Suprapubic skin (tissue), 4 donors: Measurements from ENCODE around the gene HDAC7. TPM values are rescaled to one million over a fixed set of nuclear protein-coding genes. Genes with fewer than 3 reads are reported as not detected.

Experiments used
- DNase-seq, 2 donors: peaks; one replicate each; pipeline ENCODE4 v3.0.0-alpha.2; 2019; ENCODE audit warnings: low spot score in 2 of 2
- H3K27ac ChIP-seq: fragments of 200-600 bp; sonication (generic); one replicate; pipeline ENCODE4 v1.5.1; 2019
- H3K27me3 ChIP-seq: fragments of 200-600 bp; sonication (generic); one replicate; pipeline ENCODE4 v1.5.1; 2019
- H3K36me3 ChIP-seq: fragments of 200-600 bp; sonication (generic); one replicate; pipeline ENCODE4 v1.5.1; 2019
- H3K4me1 ChIP-seq: fragments of 200-600 bp; sonication (generic); one replicate; pipeline ENCODE4 v1.5.1; 2019
- H3K4me3 ChIP-seq: fragments of 200-600 bp; sonication (generic); one replicate; pipeline ENCODE4 v1.5.1; 2019; ENCODE audit warnings: mild to moderate bottlenecking
- H3K9me3 ChIP-seq: fragments of 200-600 bp; sonication (generic); one replicate; pipeline ENCODE4 v1.5.1; 2019
- CTCF ChIP-seq, 2 donors: fragments of 200-600 bp in 1 of 2; fragments of 450-650 bp in 1 of 2; sonication (generic) in 1 of 2; IDR thresholded peaks; one replicate each; pipeline ENCODE4 v1.5.1; 2016 to 2019; ENCODE audit warnings: antibody characterized with exemption in 2 of 2, mild to moderate bottlenecking in 1 of 2, moderate library complexity in 1 of 2
- EP300 ChIP-seq: sonication (generic); formaldehyde crosslinking; IDR thresholded peaks from one replicate; pipeline ENCODE4 v1.6.1; 2017; ENCODE audit warnings: antibody characterized with exemption
- POLR2A ChIP-seq, 2 donors: fragments of 450-650 bp; IDR thresholded peaks; one replicate each; pipeline ENCODE4 v1.6.1; 2017; ENCODE audit warnings: antibody characterized with exemption in 2 of 2, mild to moderate bottlenecking in 2 of 2, moderate library complexity in 2 of 2
- POLR2AphosphoS5 ChIP-seq, 3 donors: sonication (generic); formaldehyde crosslinking; IDR thresholded peaks; one replicate each; pipeline ENCODE4 v1.6.1; 2017; ENCODE audit warnings: antibody characterized with exemption in 3 of 3
- WGBS: methylation state at CpG from one replicate; pipeline ENCODE4 v1.1.5; 2018; 5-methylcytosine and 5-hydroxymethylcytosine counted together
- total RNA-seq, 4 donors: library from RNA; depleted of rRNA; stranded (reverse); fragments of >200 nt; gene quantifications; one replicate each; pipeline ENCODE4 v1.1.0, GENCODE V29; 2016

The HDAC7 gene
- total RNA-seq, 4 donors from 2014 or later = 47.9 to 152 (median 76.2) TPM

GRCh38 chr12:47770086-47770726 is 49.5 kb downstream of the HDAC7 start:
- Histone ChIP-seq H3K4me1 (peaks cover 57% of the 10 kb centered on the region), H3K27ac (no peak overlapping the region), H3K27me3 (no peaks in the 10 kb centered on the region), H3K4me3 (no peak overlapping the region), H3K36me3 (no peaks in the 10 kb centered on the region), H3K9me3 (no peaks in the 10 kb centered on the region)
- TF ChIP-seq POLR2AphosphoS5 (IDR thresholded peaks at IDR 0.05) = no peak
- TF ChIP-seq EP300 = no peak
- no peak for TF ChIP-seq CTCF (IDR thresholded peaks at IDR 0.05)
- no peak for TF ChIP-seq POLR2A (IDR thresholded peaks at IDR 0.05)
- WGBS = 83% methylated on average over 3 of the region's 3 CpGs
- no peak for DNase-seq

DNA sequence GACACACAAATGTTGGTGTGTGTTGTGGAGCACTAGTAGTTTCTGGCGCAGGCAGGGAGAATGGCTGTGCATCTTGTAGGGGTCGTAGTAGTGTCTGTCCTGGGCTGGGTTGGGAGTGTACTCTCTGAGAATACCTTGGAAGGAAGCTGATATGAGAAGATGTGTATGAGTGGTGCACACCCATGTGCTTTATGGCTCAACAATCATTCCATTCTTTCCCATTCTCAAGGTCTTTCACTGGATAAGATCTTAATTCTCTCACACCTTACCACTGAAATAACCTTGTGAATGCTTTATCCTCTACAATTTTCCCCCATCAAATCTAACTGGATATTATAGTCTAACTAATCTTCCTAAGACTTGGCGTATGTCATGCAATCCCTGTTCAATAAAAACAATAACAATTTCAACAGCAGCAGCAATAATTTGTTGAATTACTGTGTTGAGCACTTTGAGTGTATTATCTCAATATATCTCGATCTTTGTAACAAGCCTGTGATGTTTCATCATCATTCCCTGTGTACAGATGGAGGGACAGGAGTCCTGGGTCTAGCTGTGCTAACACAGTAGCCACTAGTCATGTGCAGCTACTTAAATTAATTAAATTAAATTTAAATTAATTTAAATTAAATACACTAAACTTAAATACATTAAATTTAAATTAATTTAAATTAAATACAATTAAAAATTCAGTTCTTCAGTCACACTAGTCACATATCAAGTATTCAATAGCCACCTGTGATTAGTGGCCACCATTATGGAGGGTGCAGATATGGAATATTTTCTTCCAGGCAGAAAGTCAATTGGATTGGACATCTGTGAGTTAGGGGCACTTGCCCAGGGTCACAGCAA is 50.2 kb downstream of the HDAC7 start:
- DNase-seq = no peak
- H3K4me1 ChIP-seq = peaks cover 50% of the 10 kb centered on the region
- H3K36me3 ChIP-seq = no peaks in the 10 kb centered on the region
- H3K27me3 ChIP-seq = no peaks in the 10 kb centered on the region
- no peaks in the 10 kb centered on the region for H3K9me3 ChIP-seq
- WGBS = 83% methylated on average over 4 of the region's 4 CpGs
- H3K27ac ChIP-seq = no peak overlapping the region
- no peak overlapping the region for H3K4me3 ChIP-seq
- TF ChIP-seq POLR2A (IDR thresholded peaks at IDR 0.05) (no peak), POLR2AphosphoS5 (IDR thresholded peaks at IDR 0.05) (no peak), EP300 (no peak), CTCF (IDR thresholded peaks at IDR 0.05) (no peak)

GRCh38 chr12:47768323-47768811 is 51.3 kb downstream of the HDAC7 start:
- Histone ChIP-seq H3K36me3 (no peaks in the 10 kb centered on the region), H3K4me3 (no peak overlapping the region), H3K27me3 (no peaks in the 10 kb centered on the region), H3K4me1 (peaks cover 48% of the 10 kb centered on the region), H3K27ac (no peak overlapping the region), H3K9me3 (no peaks in the 10 kb centered on the region)
- TF ChIP-seq POLR2A (IDR thresholded peaks at IDR 0.05) = no peak
- no peak for TF ChIP-seq CTCF (IDR thresholded peaks at IDR 0.05)
- TF ChIP-seq POLR2AphosphoS5 (IDR thresholded peaks at IDR 0.05) = no peak
- TF ChIP-seq EP300 = no peak
- DNase-seq = no peak
- WGBS = 42% methylated on average over 2 of the region's 2 CpGs

GRCh38 chr12:47767216-47767724 is 52.4 kb downstream of the HDAC7 start:
- TF ChIP-seq CTCF (IDR thresholded peaks at IDR 0.05) (peak in 1 of 2 donors; percentile 52), POLR2AphosphoS5 (IDR thresholded peaks at IDR 0.05) (no peak)
- H3K27me3 ChIP-seq = no peaks in the 10 kb centered on the region
- H3K4me1 ChIP-seq = peaks cover 48% of the 10 kb centered on the region
- WGBS = 64% methylated on average over 4 of the region's 4 CpGs
- H3K36me3 ChIP-seq = no peaks in the 10 kb centered on the region
- no peak for DNase-seq
- H3K9me3 ChIP-seq = no peaks in the 10 kb centered on the region
- no peak overlapping the region for H3K27ac ChIP-seq
- H3K4me3 ChIP-seq = no peak overlapping the region
